SK-N-SH treated with all-trans-retinoic acid at 6 μM for 48 hours (cell line): Measurements from ENCODE around the gene NUS1.

Source experiments
- ATAC-seq: fragments of 200-7000 bp; cut with Tn5 transposase; 3 replicates; pipeline ENCODE4 v1.9.1; 2020; ENCODE audit warnings: mild to moderate bottlenecking, moderate library complexity
- BACH2 ChIP-seq: fragments of 250-450 bp; sonication (Bioruptor Pico); IDR thresholded peaks from 2 replicates; pipeline ENCODE4 v1.9.0; 2021; ENCODE audit warnings: mild to moderate bottlenecking, borderline replicate concordance
- CREB5 ChIP-seq: fragments of 250-450 bp; sonication (Bioruptor Pico); IDR thresholded peaks from 2 replicates; pipeline ENCODE4 v1.5.1; 2020; ENCODE audit warnings: low read depth, mild to moderate bottlenecking, moderate library complexity
- CSDC2 ChIP-seq: fragments of 250-450 bp; sonication (Bioruptor Pico); IDR thresholded peaks from 2 replicates; pipeline ENCODE4 v1.5.0; 2020; ENCODE audit warnings: mild to moderate bottlenecking, moderate library complexity
- ESRRG ChIP-seq: fragments of 250-450 bp; sonication (Bioruptor Pico); IDR thresholded peaks from 2 replicates; pipeline ENCODE4 v1.6.1; 2021; ENCODE audit warnings: mild to moderate bottlenecking
- ISL1 ChIP-seq: fragments of 250-450 bp; sonication (Bioruptor Pico); IDR thresholded peaks from 2 replicates; pipeline ENCODE4 v2.1.2; 2022; ENCODE audit warnings: mild to moderate bottlenecking, moderate library complexity
- PATZ1 ChIP-seq: fragments of 250-450 bp; sonication (Bioruptor Pico); IDR thresholded peaks from 2 replicates; pipeline ENCODE4 v1.8.0; 2020; ENCODE audit warnings: mild to moderate bottlenecking, moderate library complexity, borderline replicate concordance
- POU6F1 ChIP-seq: fragments of 250-450 bp; sonication (Bioruptor Pico); IDR thresholded peaks from 2 replicates; pipeline ENCODE4 v1.8.0; 2021; ENCODE audit warnings: low read depth, mild to moderate bottlenecking, moderate library complexity, borderline replicate concordance
- PPARA ChIP-seq: fragments of 250-450 bp; sonication (Bioruptor Pico); IDR thresholded peaks from 2 replicates; pipeline ENCODE4 v1.5.0; 2020; ENCODE audit warnings: mild to moderate bottlenecking, borderline replicate concordance
- RARB ChIP-seq: fragments of 250-450 bp; sonication (Bioruptor Pico); IDR thresholded peaks from 2 replicates; pipeline ENCODE4 v1.8.0; 2021; ENCODE audit warnings: mild to moderate bottlenecking, moderate library complexity
- SNAI2 ChIP-seq: fragments of 250-450 bp; sonication (Bioruptor Pico); IDR thresholded peaks from 2 replicates; pipeline ENCODE4 v1.5.0; 2020; ENCODE audit warnings: mild to moderate bottlenecking, moderate library complexity
- TCF4 ChIP-seq: fragments of 250-450 bp; sonication (Bioruptor Pico); IDR thresholded peaks from 2 replicates; pipeline ENCODE4 v1.8.0; 2021; ENCODE audit warnings: mild to moderate bottlenecking, moderate library complexity, borderline replicate concordance
- TOX ChIP-seq: fragments of 250-450 bp; sonication (Bioruptor Pico); IDR thresholded peaks from 2 replicates; pipeline ENCODE4 v1.8.0; 2021; ENCODE audit warnings: mild to moderate bottlenecking, moderate library complexity, borderline replicate concordance
- ZC3H10 ChIP-seq: fragments of 250-450 bp; sonication (Bioruptor Pico); IDR thresholded peaks from 2 replicates; pipeline ENCODE4 v1.5.1; 2021; ENCODE audit warnings: mild to moderate bottlenecking, moderate library complexity
- ZFP30 ChIP-seq: fragments of 450-650 bp; formaldehyde crosslinking; IDR thresholded peaks from 2 replicates; pipeline ENCODE4 v1.5.0; 2022; ENCODE audit warnings: mild to moderate bottlenecking, moderate library complexity
- ZNF565 ChIP-seq: fragments of 450-650 bp; formaldehyde crosslinking; conservative IDR thresholded peaks from 2 replicates; pipeline ENCODE4 v1.5.0; 2020; ENCODE audit warnings: low read depth, mild to moderate bottlenecking, moderate library complexity
- ZNF70 ChIP-seq: fragments of 450-650 bp; formaldehyde crosslinking; IDR thresholded peaks from 2 replicates; pipeline ENCODE4 v1.5.0; 2020; ENCODE audit warnings: mild to moderate bottlenecking, moderate library complexity
- ZNF8 ChIP-seq: fragments of 450-650 bp; formaldehyde crosslinking; IDR thresholded peaks from 2 replicates; pipeline ENCODE4 v1.5.0; 2020; ENCODE audit warnings: mild to moderate bottlenecking, moderate library complexity
- TF ChIP-seq, protein P1 (sequence below): fragments of 250-450 bp; sonication (Bioruptor Pico); IDR thresholded peaks from 2 replicates; pipeline ENCODE4 v1.5.1; 2021; ENCODE audit warnings: mild to moderate bottlenecking, moderate library complexity
- TF ChIP-seq, protein P2 (sequence below): fragments of 250-450 bp; sonication (Bioruptor Pico); IDR thresholded peaks from 2 replicates; pipeline ENCODE4 v1.5.0; 2020; ENCODE audit warnings: mild to moderate bottlenecking, moderate library complexity

The NUS1 gene

GRCh38 chr6:117674991-117675657, at the start of gene NUS1:
TSS of gene NUS1 (plus strand) at chr6:117675469. CDS start at chr6:117675671, 202 bp downstream.
- TF ChIP-seq ZFP30 (CRISPR knock-in tag) = no peak
- no peak for TF ChIP-seq BACH2 (CRISPR knock-in tag)
- no peak for TF ChIP-seq ZNF565 (CRISPR knock-in tag)
- TF ChIP-seq CSDC2 (CRISPR knock-in tag) = no peak
- TF ChIP-seq, protein P1, sequence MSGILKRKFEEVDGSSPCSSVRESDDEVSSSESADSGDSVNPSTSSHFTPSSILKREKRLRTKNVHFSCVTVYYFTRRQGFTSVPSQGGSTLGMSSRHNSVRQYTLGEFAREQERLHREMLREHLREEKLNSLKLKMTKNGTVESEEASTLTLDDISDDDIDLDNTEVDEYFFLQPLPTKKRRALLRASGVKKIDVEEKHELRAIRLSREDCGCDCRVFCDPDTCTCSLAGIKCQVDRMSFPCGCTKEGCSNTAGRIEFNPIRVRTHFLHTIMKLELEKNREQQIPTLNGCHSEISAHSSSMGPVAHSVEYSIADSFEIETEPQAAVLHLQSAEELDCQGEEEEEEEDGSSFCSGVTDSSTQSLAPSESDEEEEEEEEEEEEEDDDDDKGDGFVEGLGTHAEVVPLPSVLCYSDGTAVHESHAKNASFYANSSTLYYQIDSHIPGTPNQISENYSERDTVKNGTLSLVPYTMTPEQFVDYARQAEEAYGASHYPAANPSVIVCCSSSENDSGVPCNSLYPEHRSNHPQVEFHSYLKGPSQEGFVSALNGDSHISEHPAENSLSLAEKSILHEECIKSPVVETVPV (CRISPR knock-in tag) = no peak
- TF ChIP-seq ZC3H10 = no peak
- TF ChIP-seq, protein P2, sequence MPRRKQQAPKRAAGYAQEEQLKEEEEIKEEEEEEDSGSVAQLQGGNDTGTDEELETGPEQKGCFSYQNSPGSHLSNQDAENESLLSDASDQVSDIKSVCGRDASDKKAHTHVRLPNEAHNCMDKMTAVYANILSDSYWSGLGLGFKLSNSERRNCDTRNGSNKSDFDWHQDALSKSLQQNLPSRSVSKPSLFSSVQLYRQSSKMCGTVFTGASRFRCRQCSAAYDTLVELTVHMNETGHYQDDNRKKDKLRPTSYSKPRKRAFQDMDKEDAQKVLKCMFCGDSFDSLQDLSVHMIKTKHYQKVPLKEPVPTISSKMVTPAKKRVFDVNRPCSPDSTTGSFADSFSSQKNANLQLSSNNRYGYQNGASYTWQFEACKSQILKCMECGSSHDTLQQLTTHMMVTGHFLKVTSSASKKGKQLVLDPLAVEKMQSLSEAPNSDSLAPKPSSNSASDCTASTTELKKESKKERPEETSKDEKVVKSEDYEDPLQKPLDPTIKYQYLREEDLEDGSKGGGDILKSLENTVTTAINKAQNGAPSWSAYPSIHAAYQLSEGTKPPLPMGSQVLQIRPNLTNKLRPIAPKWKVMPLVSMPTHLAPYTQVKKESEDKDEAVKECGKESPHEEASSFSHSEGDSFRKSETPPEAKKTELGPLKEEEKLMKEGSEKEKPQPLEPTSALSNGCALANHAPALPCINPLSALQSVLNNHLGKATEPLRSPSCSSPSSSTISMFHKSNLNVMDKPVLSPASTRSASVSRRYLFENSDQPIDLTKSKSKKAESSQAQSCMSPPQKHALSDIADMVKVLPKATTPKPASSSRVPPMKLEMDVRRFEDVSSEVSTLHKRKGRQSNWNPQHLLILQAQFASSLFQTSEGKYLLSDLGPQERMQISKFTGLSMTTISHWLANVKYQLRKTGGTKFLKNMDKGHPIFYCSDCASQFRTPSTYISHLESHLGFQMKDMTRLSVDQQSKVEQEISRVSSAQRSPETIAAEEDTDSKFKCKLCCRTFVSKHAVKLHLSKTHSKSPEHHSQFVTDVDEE = peak; percentile 37; the same call in 1 of the 2 replicates
- TF ChIP-seq, all 23 proteins: peak for 1
- ATAC-seq = peak; percentile 99

DNA sequence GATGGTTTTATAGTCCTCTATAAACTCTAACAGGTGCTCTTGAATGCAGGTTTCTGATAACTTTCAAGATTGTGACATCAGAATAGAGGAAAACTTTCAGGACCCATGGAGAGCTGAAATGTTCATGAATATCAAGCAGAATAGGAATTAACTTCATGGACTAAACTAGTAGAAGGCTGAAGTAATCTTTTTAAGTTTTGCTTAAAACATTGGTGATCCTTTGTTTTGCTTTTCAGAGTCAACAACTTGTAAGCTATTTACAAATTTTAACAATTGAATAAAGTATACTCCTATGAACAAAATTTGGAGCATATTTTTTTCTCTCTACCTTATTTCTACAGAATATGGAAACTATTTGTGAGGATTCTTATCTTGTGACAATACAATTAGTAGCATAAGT, 47.7 kb upstream of the NUS1 start:
- no peak for TF ChIP-seq CSDC2 (CRISPR knock-in tag)
- no peak for TF ChIP-seq RARB (CRISPR knock-in tag)
- TF ChIP-seq TOX (CRISPR knock-in tag) = no peak
- TF ChIP-seq PATZ1 (CRISPR knock-in tag) = no peak
- TF ChIP-seq CREB5 (CRISPR knock-in tag) = no peak
- TF ChIP-seq TCF4 (CRISPR knock-in tag) = no peak
- no peak for TF ChIP-seq ZNF8 (CRISPR knock-in tag)
- no peak for TF ChIP-seq ISL1 (CRISPR knock-in tag)
- no peak for TF ChIP-seq PPARA
- TF ChIP-seq, protein P2 = no peak
- TF ChIP-seq SNAI2 (CRISPR knock-in tag) = no peak
- no peak for TF ChIP-seq ESRRG (CRISPR knock-in tag)
- TF ChIP-seq POU6F1 (CRISPR knock-in tag) = no peak
- TF ChIP-seq ZNF565 (CRISPR knock-in tag) = no peak
- TF ChIP-seq ZNF70 (CRISPR knock-in tag) = no peak
- no peak for TF ChIP-seq BACH2 (CRISPR knock-in tag)
- TF ChIP-seq ZC3H10 = no peak
- no peak for ATAC-seq
